DMS79 (cell line): ENCODE results near the gene ARMC7.
A peak's percentile ranks its signal among the peaks of the same experiment; 100 is the strongest.
"Not testable (repeated sequence)": the region's sequence is repeated elsewhere in the genome, so short reads cannot be mapped to it uniquely, and the experiment has no call there.

ENCODE experiments used
- DNase-seq: peaks from one replicate; lab custom pipeline; 2025; lab: John Stamatoyannopoulos, UW

Gene ARMC7

DNA sequence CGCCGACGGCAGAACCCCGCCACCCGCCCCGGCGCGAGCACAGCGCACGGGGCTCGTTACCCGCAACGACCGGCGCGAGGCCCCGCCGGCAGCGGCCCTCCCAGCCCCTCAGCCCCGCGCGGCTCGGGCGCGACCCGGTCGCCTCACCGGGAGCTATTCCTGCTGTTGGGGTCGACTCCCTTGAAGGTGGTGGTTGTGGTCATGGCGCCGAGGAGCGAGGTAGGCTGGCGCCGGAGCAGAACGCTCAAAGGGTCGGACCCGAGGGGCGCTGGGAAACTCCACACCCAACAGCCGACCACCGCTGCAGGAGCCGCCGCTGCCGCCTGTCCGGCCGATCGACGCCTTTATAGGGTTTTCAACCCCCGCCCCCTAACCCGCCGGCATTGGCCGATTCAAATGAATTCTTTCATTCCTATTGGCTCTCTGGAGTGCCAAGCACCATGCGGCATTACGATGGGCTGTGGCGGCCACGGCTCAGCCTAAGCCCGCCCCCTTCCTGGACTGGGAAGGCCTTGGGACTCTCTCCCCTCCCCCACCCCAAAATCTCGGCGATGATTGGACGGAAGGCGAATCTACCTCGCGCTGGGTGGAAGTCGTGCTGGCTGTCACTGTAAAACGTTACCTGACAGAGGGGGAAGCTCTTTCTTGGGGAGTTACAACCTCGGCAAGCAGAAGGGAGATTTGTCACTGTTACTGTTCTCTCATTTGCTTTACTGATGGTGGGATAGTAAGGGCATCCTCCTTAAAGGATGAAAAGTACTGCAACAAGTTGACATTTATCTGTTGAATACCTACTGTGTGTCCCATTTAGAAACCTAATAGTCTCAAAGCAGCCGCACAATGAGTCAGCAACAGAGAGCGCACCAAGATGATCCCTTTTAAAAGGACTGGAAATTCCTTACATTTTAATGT, 44.7 kb downstream of the ARMC7 start, which contains the start of gene JPT1:
JPT1 (minus strand) TSS at position 318 of the 912 bp plus-strand sequence; CDS start at position 203, 115 bp downstream.
- peak; percentile 93 for DNase-seq

DNA sequence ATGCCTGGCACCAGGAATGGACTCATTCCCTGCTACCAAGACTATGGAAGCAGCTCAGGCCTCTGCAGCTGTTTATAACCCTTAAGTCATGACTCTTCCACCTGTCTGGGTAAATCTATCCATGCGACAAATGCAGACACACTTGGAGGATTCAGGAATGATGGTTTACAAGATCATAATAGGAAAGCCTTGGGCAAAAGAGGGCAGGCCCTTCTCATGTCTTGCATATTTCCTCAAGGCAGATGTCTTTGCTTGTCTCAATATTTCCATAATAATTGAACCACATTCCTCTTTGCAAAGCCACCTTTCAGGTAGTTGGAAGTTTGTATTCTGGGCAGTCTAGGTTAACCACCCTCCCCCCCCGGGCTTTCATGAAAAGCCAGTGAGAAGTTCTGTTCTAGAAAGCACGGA, 45.4 kb downstream of the ARMC7 start:
- DNase-seq = no peak

DNA sequence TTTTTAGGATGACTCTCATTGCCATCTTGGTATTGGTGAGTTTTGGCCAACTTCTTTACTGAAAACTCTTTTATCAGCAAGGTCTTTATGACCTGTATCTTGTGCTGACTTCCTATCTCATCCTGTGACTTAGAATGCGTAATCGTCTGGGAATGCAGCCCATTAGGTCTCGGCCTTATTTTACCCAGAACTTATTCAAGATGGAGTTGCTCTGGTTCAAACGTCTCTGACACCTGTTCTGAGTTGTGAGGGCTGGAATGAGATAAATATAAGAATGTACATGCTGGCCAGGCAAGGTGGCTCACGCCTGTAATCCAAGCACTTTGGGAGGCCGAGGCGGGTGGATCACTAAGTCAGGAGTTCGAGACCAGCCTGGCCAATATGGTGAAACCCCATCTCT, 48.7 kb downstream of the ARMC7 start:
- DNase-seq = not testable (repeated sequence)

DNA sequence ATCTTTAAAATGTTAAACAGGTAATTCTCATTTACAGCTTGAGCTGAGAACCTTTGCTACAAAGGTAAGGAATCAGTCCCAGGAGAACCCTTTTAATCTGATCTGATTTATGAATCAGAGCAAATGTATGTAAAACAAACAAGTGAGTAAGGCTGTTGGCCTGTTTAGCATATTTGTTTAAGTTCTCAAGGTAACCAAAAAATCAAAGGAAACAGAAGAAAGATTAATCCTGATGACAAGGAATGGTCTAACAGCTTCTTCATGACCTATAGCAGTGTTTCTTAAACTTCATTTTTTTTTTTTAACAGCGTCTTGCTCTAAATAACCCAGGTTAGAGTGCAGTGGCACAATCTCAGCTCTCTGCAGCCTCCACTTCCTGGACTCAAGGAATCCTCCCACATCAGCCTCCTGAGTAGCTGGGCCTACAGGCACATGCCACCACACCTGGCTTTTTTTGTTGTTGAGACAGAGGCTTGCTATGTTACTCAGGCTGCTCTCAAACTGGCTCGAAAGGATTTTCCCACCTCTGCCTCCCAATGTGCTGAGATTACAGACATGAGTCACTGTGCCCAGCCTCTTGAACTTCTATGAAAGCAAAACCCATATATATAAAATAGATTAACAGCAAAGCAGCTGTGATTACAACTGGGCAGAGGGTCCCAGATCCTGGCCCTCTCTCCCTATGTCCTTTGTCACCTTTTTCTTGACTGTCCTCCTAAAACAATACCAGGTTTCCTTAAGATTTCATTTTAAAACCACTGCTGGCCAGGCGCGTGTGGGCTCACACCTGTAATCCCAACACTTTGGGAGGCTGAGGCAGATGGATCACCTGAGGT, 49.6 kb downstream of the ARMC7 start:
- no peak for DNase-seq

DNA sequence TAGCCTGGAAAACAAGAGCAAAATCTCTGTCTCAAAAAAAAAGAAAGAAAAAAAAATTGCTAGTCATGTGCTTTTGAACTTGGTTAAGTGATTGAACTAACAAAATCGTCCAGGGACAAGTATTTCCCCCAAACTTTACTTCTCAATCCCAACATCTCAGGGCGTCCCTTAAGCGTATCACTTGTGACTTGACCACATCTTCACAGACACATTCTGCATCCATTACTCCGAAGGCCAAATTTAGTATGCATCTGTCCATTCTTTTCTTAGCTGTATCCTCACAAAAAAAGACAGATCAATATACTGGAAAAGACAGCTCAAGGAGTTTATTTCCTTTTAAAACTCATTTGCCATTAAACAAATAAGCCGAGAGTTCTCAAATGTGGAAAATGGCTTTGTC, 50.4 kb downstream of the ARMC7 start:
- no peak for DNase-seq

DNA sequence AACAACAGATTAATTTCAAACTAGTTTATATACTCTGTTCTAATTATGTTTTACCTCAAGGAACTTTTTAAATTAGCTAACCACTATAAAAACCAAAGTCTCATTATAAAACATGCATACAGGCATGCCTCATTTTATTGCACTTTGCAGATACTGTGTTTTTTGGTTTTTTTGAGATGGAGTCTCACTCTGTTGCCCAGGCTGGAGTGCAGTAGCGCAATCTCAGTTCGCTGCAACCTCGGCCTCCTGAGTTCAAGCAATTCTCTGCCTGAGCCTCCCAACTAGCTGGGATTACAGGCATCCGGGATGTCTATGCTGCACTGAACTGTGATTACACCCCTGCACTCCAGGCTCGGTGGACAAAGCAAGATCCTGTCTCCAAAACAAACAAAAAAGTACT, 53.3 kb downstream of the ARMC7 start:
- no peak for DNase-seq

DNA sequence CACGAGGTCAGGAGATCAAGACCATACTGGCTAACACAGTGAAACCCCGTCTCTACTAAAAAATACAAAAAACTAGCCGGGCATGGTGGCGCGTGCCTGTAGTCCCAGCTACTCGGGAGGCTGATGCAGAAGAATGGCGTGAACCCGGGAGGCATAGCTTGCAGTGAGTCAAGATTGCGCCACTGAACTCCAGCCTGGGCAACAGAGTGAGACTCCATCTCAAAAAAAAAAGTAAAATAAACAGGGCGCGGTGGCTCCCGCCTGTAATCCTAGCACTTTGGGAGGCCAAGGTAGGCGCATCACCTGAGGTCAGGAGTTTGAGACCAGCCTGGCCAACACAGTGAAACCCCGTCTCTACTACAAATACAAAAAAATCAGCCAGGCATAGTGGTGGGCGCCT, 54.8 kb downstream of the ARMC7 start:
- not testable (repeated sequence) for DNase-seq

DNA sequence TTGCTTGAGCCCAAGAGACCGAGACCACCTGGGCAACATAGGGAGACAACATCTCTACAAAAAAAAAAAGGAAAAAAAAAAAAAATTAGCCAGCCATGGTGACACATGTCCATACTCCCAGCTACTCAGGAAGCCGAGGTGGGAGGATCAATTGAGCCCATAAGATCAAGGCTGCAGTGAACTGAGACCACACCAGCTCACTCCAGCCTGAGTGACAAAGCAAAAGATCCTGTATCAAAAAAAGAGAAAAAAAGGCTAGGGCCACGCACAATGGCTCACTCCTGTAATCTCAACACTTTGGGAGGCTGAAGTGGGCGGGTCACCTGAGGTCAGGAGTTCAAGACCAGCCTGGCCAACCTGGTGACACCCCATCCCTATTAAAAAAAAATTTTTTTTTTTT, 59.2 kb downstream of the ARMC7 start:
- no peak for DNase-seq

DNA sequence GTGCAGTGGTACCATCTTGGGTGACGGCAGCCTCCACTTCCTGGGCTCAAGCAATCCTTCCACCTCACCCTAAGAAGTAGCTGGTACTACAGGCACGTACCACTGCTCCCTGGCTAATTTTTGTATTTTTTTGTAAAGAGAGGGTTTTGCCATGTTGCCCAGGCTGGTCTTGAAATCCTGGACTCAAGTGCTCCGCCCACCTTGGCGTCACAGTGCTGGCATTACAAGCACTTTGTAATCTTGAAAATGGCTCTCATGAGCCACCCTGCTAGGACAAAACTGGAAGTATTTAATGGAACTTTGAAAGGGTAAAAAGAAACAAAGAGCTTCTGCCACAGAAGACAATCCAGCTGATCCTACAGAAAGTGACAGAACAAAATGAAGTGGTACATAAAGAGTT, 63.8 kb downstream of the ARMC7 start:
- no peak for DNase-seq

DNA sequence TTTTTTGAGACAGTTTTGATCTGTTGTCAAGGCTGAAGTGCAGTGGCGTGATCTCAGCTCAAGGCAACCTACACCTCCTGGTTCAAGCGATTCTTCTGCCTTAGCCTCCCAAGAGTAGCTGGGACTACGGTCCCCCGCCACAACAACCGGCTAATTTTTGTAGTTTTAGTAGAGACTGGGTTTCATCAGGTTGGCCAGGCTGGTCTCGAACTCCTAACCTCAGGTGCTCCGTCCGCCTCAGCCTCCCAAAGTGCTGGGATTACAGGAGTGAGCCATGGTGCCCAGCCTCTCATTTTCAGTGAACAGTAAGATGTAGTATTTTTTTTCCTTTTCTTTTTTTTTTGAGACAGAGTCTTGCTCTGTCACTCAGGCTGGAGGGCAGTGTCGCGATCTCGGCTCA, 65.2 kb downstream of the ARMC7 start:
- DNase-seq = no peak

DNA sequence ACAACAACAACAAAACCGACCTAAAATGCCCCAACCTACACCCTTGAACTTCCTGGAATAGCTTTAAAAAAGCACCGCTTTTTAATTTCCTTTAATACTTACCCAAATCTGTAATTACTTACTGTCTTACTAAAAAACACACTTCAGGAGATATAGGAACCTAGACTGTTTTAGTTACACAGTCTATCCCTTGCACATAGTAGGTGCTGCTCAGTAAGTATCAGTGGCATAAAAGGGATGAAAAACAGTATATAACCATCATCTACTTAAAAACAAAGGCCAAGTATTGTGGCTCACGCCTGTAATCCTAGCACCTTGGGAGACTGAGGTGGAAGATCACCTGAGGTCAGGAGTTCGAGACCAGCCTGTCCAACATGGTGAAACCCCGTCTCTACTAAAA, 66.9 kb downstream of the ARMC7 start:
- no peak for DNase-seq

DNA sequence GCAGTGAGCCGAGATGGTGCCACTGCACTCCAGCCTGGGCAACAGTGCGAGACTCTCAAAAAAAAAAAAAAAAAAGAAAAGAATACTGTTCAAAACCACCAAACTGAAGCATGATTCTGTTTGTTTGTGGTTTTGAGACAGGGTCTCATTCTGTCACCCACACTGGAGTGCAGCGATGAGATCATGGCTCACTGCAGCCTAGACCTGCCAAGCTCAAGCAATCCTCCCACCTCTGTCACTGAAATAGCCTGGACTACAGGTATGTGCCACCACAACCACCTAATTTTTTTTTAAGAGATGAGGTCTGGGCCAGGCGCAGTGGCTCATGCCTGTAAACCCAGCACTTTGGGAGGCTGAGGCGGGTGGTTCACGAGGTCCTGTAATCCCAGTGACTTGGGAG, 68.7 kb downstream of the ARMC7 start:
- DNase-seq = no peak
